Stimulated activated CD4-positive, alpha-beta T cell treated with anti-CD3 and anti-CD28 coated beads, Interleukin-2, amount 100 ng/mL, for 4 hours (primary cell): ENCODE measurements around the gene EVI2A.
A peak's percentile ranks its signal among the peaks of the same experiment; 100 is the strongest.
"Not testable (repeated sequence)": the region's sequence is repeated elsewhere in the genome, so short reads cannot be mapped to it uniquely, and the experiment has no call there.

ENCODE experiments used
- DNase-seq: peaks from one replicate; pipeline ENCODE4 v3.0.0-alpha.2; 2020; ENCODE audit warnings: low read depth

Gene EVI2A

GRCh38 chr17:31321481-31321880 is at the start of gene EVI2A:
TSS of gene EVI2A (minus strand) at chr17:31321622. CDS start at chr17:31319013, 2,609 bp downstream.
- DNase-seq, result peak; percentile 75

- no peak for DNase-seq
Measured at GRCh38 chr17:31369266-31369665, 47.8 kb upstream of the EVI2A start.

- DNase-seq, result no peak
Measured at GRCh38 chr17:31366088-31366487, 44.7 kb upstream of the EVI2A start.

GRCh38 chr17:31364012-31364411 is 42.6 kb upstream of the EVI2A start:
- DNase-seq, result no peak

- no peak for DNase-seq
Measured at GRCh38 chr17:31357839-31358394, 36.5 kb upstream of the EVI2A start.

- no peak for DNase-seq
Measured at GRCh38 chr17:31357091-31357490, 35.7 kb upstream of the EVI2A start.

GRCh38 chr17:31355935-31356334 is 34.5 kb upstream of the EVI2A start:
- DNase-seq, result no peak

GRCh38 chr17:31349454-31349853 is 28.0 kb upstream of the EVI2A start:
- DNase-seq, result no peak

GRCh38 chr17:31345191-31345747 is 23.8 kb upstream of the EVI2A start:
- DNase-seq, result not testable (repeated sequence)

- no peak for DNase-seq
Measured at GRCh38 chr17:31339906-31340661, 18.7 kb upstream of the EVI2A start.

GRCh38 chr17:31329221-31329620 is 7.8 kb upstream of the EVI2A start:
- DNase-seq, result no peak

- DNase-seq, result no peak
Measured at GRCh38 chr17:31328160-31328535, 6.7 kb upstream of the EVI2A start.

GRCh38 chr17:31327534-31328159 is 6.2 kb upstream of the EVI2A start:
- no peak for DNase-seq

- DNase-seq, result no peak
Measured at GRCh38 chr17:31323551-31323950, 2.1 kb upstream of the EVI2A start.

GRCh38 chr17:31321966-31322365 is 544 bp upstream of the EVI2A start:
- DNase-seq, result no peak

- DNase-seq, result no peak
Measured at GRCh38 chr17:31320791-31321190, 631 bp downstream of the EVI2A start.

- DNase-seq, result no peak
Measured at GRCh38 chr17:31320241-31320640, 1.2 kb downstream of the EVI2A start.

- no peak for DNase-seq
Measured at GRCh38 chr17:31318851-31319661, 2.4 kb downstream of the EVI2A start.

- no peak for DNase-seq
Measured at GRCh38 chr17:31318298-31318801, 3.1 kb downstream of the EVI2A start.

- DNase-seq, result no peak
Measured at GRCh38 chr17:31314782-31315100, 6.7 kb downstream of the EVI2A start.

GRCh38 chr17:31313982-31314781 is 7.2 kb downstream of the EVI2A start, which contains the start of gene EVI2B:
TSS of gene EVI2B (minus strand) at chr17:31314054. CDS start at chr17:31305609, 8,445 bp downstream.
- DNase-seq, result no peak
